ENCODE results near the gene MAPKAP1.

GRCh38 chr9:125525921-125526631 lies 180.9 kb downstream of the MAPKAP1 start:
- TF ChIP-seq CTCF (IDR thresholded peaks at IDR 0.05): no peak
- no peak for TF ChIP-seq POLR2A (IDR thresholded peaks at IDR 0.05)

Measured in Peyer's patch (tissue), 4 donors.